IMR-90 (cell line): ENCODE results near the gene MITD1. TPM values are rescaled to one million over a fixed set of nuclear protein-coding genes. Genes with fewer than 3 reads are reported as not detected.

Source experiments
- ATAC-seq: fragments of 200-7000 bp; cut with Tn5 transposase; 2 replicates; pipeline ENCODE4 v1.9.1; 2020; ENCODE audit warnings: low read depth, mild to moderate bottlenecking, moderate library complexity
- BruUV-seq: library from RNA; stranded (reverse); fragments of 400-500 nt; replicated peaks from 2 replicates; lab custom pipeline; 2021; lab: Mats Ljungman, UMichigan
- CTCF ChIA-PET: fragments of 300-600 bp; formaldehyde crosslinking; extraction: SDS; loops from one replicate; lab custom pipeline; 2021; ENCODE audit warnings: antibody characterized with exemption; lab: Yijun Ruan, JAX
- POLR2A ChIA-PET: fragments of 300-600 bp; sonication (Branson Sonifier 250); formaldehyde crosslinking; loops from one replicate; lab custom pipeline; 2022; ENCODE audit warnings: antibody characterized with exemption; ENCODE audit not compliant: unreplicated experiment; lab: Charles Lee
- DNase-seq: peaks from one replicate; pipeline ENCODE4 v3.0.0; 2013
- H2AFZ ChIP-seq: replicated peaks from 2 replicates; pipeline ENCODE3; 2013; ENCODE audit warnings: low read length, mild to moderate bottlenecking; ENCODE audit not compliant: poor library complexity
- H2AK5ac ChIP-seq: 2 replicates; pipeline ENCODE4 v1.6.1; 2013; ENCODE audit warnings: low read depth, low read length, inconsistent platforms
- H2AK9ac ChIP-seq: replicated peaks from 2 replicates; pipeline ENCODE3; 2013; ENCODE audit warnings: mild to moderate bottlenecking, low read depth, low read length, moderate library complexity; ENCODE audit not compliant: poor library complexity
- H2BK120ac ChIP-seq: 2 replicates; pipeline ENCODE4 v1.6.1; 2013; ENCODE audit warnings: low read depth, low read length, inconsistent platforms
- H2BK15ac ChIP-seq: 3 replicates; pipeline ENCODE4 v1.6.1; 2013; ENCODE audit warnings: low read depth, low read length, inconsistent platforms
- H2BK20ac ChIP-seq: 2 replicates; pipeline ENCODE4 v1.6.1; 2013; ENCODE audit warnings: low read depth, mild to moderate bottlenecking, inconsistent platforms, low read length, moderate library complexity
- H2BK5ac ChIP-seq: 2 replicates; pipeline ENCODE4 v1.6.1; 2013; ENCODE audit warnings: mild to moderate bottlenecking, low read depth, low read length, inconsistent platforms; ENCODE audit not compliant: poor library complexity, severe bottlenecking
- H3K14ac ChIP-seq: replicated peaks from 2 replicates; pipeline ENCODE4 v1.6.1; 2013; ENCODE audit warnings: low read depth, low read length, inconsistent platforms
- H3K18ac ChIP-seq: 2 replicates; pipeline ENCODE4 v1.6.1; 2013; ENCODE audit warnings: low read depth, low read length, control low read depth
- H3K23ac ChIP-seq: 2 replicates; pipeline ENCODE4 v1.6.1; 2013; ENCODE audit warnings: low read depth, low read length, inconsistent platforms
- H3K27ac ChIP-seq: 2 replicates; pipeline ENCODE4 v1.5.1; 2013; ENCODE audit warnings: mild to moderate bottlenecking, control low read depth, low read length; ENCODE audit not compliant: insufficient read depth
- H3K27me3 ChIP-seq: 2 replicates; pipeline ENCODE4 v1.6.1; 2013; ENCODE audit warnings: low read length; ENCODE audit not compliant: control insufficient read depth, insufficient read depth
- H3K36me3 ChIP-seq: 2 replicates; pipeline ENCODE4 v1.6.1; 2013; ENCODE audit warnings: low read length, mixed read lengths; ENCODE audit not compliant: control insufficient read depth, insufficient read depth
- H3K4ac ChIP-seq: 2 replicates; pipeline ENCODE4 v1.6.1; 2013; ENCODE audit warnings: low read depth, low read length, inconsistent platforms
- H3K4me1 ChIP-seq: 2 replicates; pipeline ENCODE4 v1.6.1; 2013; ENCODE audit warnings: low read length, mixed read lengths; ENCODE audit not compliant: control insufficient read depth, insufficient read depth
- H3K4me2 ChIP-seq: 2 replicates; pipeline ENCODE4 v1.6.1; 2013; ENCODE audit warnings: low read depth, mild to moderate bottlenecking, control low read depth, low read length, moderate library complexity
- H3K4me3 ChIP-seq: 2 replicates; pipeline ENCODE4 v1.5.1; 2013; ENCODE audit warnings: low read depth, mild to moderate bottlenecking, control low read depth, low read length, moderate library complexity; ENCODE audit not compliant: insufficient read depth
- H3K56ac ChIP-seq: 2 replicates; pipeline ENCODE4 v1.6.1; 2013; ENCODE audit warnings: low read length, inconsistent platforms; ENCODE audit not compliant: insufficient read depth; ENCODE audit errors: extremely low read depth
- H3K79me1 ChIP-seq, 2 experiments: 2 replicates each; pipeline ENCODE4 v1.6.1; 2013; ENCODE audit warnings: low read length in 2 of 2, inconsistent platforms in 1 of 2, low read depth in 1 of 2
- H3K9ac ChIP-seq: 2 replicates; pipeline ENCODE4 v1.6.1; 2013; ENCODE audit warnings: low read depth, low read length, control low read depth
- H3K9me1 ChIP-seq: 2 replicates; pipeline ENCODE4 v1.6.1; 2013; ENCODE audit warnings: low read length, inconsistent platforms; ENCODE audit not compliant: insufficient read depth
- H3K9me3 ChIP-seq: 2 replicates; pipeline ENCODE4 v1.6.1; 2013; ENCODE audit warnings: low read length; ENCODE audit not compliant: control insufficient read depth, insufficient read depth
- H4K20me1 ChIP-seq: 2 replicates; pipeline ENCODE4 v1.6.1; 2013; ENCODE audit warnings: low read length, inconsistent platforms; ENCODE audit not compliant: insufficient read depth
- H4K5ac ChIP-seq: 2 replicates; pipeline ENCODE4 v1.6.1; 2013; ENCODE audit warnings: mild to moderate bottlenecking, low read depth, low read length, control low read depth
- H4K8ac ChIP-seq, 2 experiments: 2 replicates each; pipeline ENCODE4 v1.6.1; 2013; ENCODE audit warnings: low read depth in 2 of 2, low read length in 2 of 2, control low read depth in 1 of 2, inconsistent platforms in 1 of 2
- H4K91ac ChIP-seq: 2 replicates; pipeline ENCODE4 v1.6.1; 2013; ENCODE audit warnings: low read depth, low read length, inconsistent platforms; ENCODE audit not compliant: insufficient read depth
- CHD1 ChIP-seq: IDR thresholded peaks from 2 replicates; pipeline ENCODE4 v1.6.1; 2012; ENCODE audit warnings: low read depth, low read length, improper control_type of control experiment
- FOS ChIP-seq: fragments of 150-350 bp; IDR thresholded peaks from 2 replicates; pipeline ENCODE4 v1.6.1; 2016; ENCODE audit warnings: low read depth, low read length
- MAFK ChIP-seq: IDR thresholded peaks from 2 replicates; pipeline ENCODE4 v1.6.1; 2012; ENCODE audit warnings: low read depth, low read length, improper control_type of control experiment
- MXI1 ChIP-seq: IDR thresholded peaks from 2 replicates; pipeline ENCODE4 v1.6.1; 2012; ENCODE audit warnings: low read depth, mild to moderate bottlenecking, low read length, moderate library complexity, borderline replicate concordance
- NFE2L2 ChIP-seq: fragments of 150-350 bp; IDR thresholded peaks from 2 replicates; pipeline ENCODE4 v1.6.1; 2016; ENCODE audit warnings: low read depth, mild to moderate bottlenecking, low read length
- RCOR1 ChIP-seq: IDR thresholded peaks from 2 replicates; pipeline ENCODE4 v1.6.1; 2012; ENCODE audit warnings: mild to moderate bottlenecking, low read length, improper control_type of control experiment; ENCODE audit not compliant: insufficient replicate concordance
- RFX5 ChIP-seq: IDR thresholded peaks from 2 replicates; pipeline ENCODE4 v1.8.0; 2012; ENCODE audit warnings: low read depth, mild to moderate bottlenecking, low read length, moderate library complexity
- SMC3 ChIP-seq: fragments of 150-350 bp; IDR thresholded peaks from 2 replicates; pipeline ENCODE4 v1.6.1; 2016; ENCODE audit warnings: low read depth, mild to moderate bottlenecking, antibody characterized with exemption, low read length, moderate library complexity
- USF2 ChIP-seq: fragments of 150-350 bp; IDR thresholded peaks from 2 replicates; pipeline ENCODE4 v1.6.1; 2017; ENCODE audit warnings: mild to moderate bottlenecking, antibody characterized with exemption, low read length, low read depth
- WGBS, 2 experiments: methylation state at CpG; one replicate each; pipeline versions ENCODE4 v1.1.5 to v1.1.7; 2013; ENCODE audit warnings: missing lambda C conversion rate in 2 of 2; ENCODE audit not compliant: insufficient read length in 1 of 2; ENCODE audit errors: extremely low coverage in 2 of 2; 5-methylcytosine and 5-hydroxymethylcytosine counted together
- dilution Hi-C: fragments of 300-500 bp; cut with HindIII; formaldehyde crosslinking; loops from one replicate; pipeline ENCODE4 v1.14.3; 2018; ENCODE audit warnings: low sequenced_read_pairs; ENCODE audit not compliant: unreplicated experiment
- in situ Hi-C: fragments of 300-500 bp; cut with MboI; formaldehyde crosslinking; loops from 3 replicates; pipeline ENCODE4 v1.14.3; 2019; ENCODE audit warnings: low sequenced_read_pairs, inconsistent platforms, mixed read lengths
- intact Hi-C: fragments of 100-400 bp; cut with micrococcal nuclease; formaldehyde crosslinking; loops from 2 replicates; pipeline ENCODE4 v1.10.0; 2022
- polyA plus RNA-seq, 3 experiments: library from polyadenylated mRNA; depleted of rRNA; stranded (reverse); fragments of >200 nt; gene quantifications; 2 replicates each; pipeline ENCODE4 v1.2.3, GENCODE V29; 2012; ENCODE audit warnings: low replicate concordance in 1 of 3
- total RNA-seq: library from RNA; depleted of rRNA; stranded (reverse); fragments of >200 nt; gene quantifications from 2 replicates; pipeline ENCODE4 v1.2.3, GENCODE V29; 2012

The MITD1 gene
- total and polyA plus RNA-seq, 2 of the 4 experiments (the other 2 are of a cell fraction): 4.3 to 18.7 TPM

GRCh38 chr2:99216096-99216495 is 35.2 kb upstream of the MITD1 start:
- Histone ChIP-seq H3K9ac (no peak overlapping the region), H3K27me3 (no peaks in the 10 kb centered on the region), H4K8ac (no peak overlapping the region), H3K14ac (no peak overlapping the region), H3K56ac (no peak overlapping the region), H3K4ac (no peak overlapping the region), H3K18ac (no peak overlapping the region), H3K36me3 (no peaks in the 10 kb centered on the region), H2AK9ac (no peak overlapping the region), H2AK5ac (no peak overlapping the region), H3K23ac (no peak overlapping the region), H3K79me1 (no peaks in the 10 kb centered on the region), H2BK5ac (no peak overlapping the region), H4K91ac (no peak overlapping the region), H3K4me1 (no peaks in the 10 kb centered on the region), H4K5ac (no peak overlapping the region), H3K9me1 (peaks cover 4% of the 10 kb centered on the region; the same call in 1 of the 2 replicates), H2BK15ac (no peak overlapping the region), H3K9me3 (no peaks in the 10 kb centered on the region), H3K4me3 (no peak overlapping the region), H4K20me1 (no peaks in the 10 kb centered on the region), H3K27ac (no peak overlapping the region), H2BK120ac (no peak overlapping the region), H2AFZ (no peak overlapping the region), H2BK20ac (no peak overlapping the region), H3K4me2 (no peak overlapping the region)
- no CpG with 5 or more reads among the region's 2 CpGs for WGBS, 2 experiments
- ChIA-PET CTCF (interaction anchor here (0.7 kb wide), 1 partner anchor 508 kb away, joined by 3 read pairs; no protein-coding TSS in a partner anchor), POLR2A (no interaction called here)
- in situ Hi-C loops: no loop called here
- DNase-seq: no peak
- TF ChIP-seq MXI1 (no peak), RCOR1 (no peak), RFX5 (no peak), FOS (no peak), SMC3 (no peak), USF2 (no peak), CHD1 (no peak), MAFK (no peak), NFE2L2 (no peak)
- dilution Hi-C loops: no loop called here
- ATAC-seq: no peak
- BruUV-seq: no TSS peak
- intact Hi-C loops: no loop called here
